HG02642 (cell line): ENCODE results near the gene SPATA2L.
A peak's percentile ranks its signal among the peaks of the same experiment; 100 is the strongest.
"Not testable (repeated sequence)": the region's sequence is repeated elsewhere in the genome, so short reads cannot be mapped to it uniquely, and the experiment has no call there.

Source experiments
- ATAC-seq: cut with Tn5 transposase; IDR thresholded peaks from one replicate; pipeline ENCODE4 v1.9.1; 2021; ENCODE audit warnings: mild to moderate bottlenecking; ENCODE audit not compliant: unreplicated experiment, poor library complexity

The SPATA2L gene

DNA sequence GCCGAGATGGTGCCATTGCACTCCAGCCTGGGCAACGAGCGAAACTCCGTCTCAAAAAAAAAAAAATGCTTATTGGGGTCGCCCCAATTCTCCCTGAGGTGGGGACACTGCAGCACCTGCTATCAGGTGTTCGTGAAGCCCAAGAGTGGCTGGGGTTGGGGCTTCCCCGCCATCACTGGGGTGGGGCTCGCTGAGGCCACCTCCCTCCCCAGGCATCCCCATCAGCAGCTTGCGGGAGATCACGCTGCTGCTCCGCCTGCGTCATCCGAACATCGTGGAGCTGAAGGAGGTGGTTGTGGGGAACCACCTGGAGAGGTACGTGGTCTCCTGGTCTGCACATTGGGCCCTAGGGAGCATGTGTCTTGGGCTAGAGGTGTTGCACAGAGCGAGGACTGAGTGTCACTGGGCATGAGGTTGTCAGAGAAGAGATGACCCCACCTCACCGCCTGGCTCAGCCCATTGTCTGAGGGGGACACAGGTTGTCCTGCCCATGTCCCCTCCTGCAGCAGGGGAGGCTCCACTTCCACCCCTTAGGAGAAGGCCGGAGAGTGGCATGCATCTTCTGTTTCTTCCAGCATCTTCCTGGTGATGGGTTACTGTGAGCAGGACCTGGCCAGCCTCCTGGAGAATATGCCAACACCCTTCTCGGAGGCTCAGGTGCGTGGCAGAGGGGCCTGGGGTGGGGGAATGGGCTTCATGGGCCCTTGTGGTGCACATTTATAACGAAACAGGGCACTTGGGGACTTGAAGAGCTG is 10.1 kb downstream of the SPATA2L start:
- ATAC-seq: no peak

DNA sequence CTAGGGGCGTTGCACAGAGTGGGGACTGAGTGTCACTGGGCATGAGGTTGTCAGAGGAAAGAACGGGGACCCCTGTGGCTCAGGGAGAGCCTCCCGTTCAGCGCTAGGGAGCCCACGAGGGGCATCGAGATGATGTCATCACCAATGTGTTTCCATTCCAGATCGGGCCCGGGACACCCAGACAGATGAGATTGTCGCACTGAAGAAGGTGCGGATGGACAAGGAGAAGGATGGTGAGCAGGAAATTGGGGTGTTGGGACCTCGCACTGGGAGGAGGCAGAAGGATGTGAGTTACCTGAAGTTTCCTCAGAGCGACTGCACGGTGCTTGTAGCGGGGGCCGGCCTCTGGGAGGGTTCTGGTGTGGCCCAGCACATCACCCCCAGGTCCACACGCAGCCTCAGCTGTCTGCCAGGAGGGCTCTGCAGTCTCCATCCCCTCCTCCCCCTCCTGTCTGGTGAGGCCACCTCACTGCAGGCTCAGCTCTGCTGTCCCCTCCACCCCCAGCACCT is 11.1 kb downstream of the SPATA2L start:
- no peak for ATAC-seq

DNA sequence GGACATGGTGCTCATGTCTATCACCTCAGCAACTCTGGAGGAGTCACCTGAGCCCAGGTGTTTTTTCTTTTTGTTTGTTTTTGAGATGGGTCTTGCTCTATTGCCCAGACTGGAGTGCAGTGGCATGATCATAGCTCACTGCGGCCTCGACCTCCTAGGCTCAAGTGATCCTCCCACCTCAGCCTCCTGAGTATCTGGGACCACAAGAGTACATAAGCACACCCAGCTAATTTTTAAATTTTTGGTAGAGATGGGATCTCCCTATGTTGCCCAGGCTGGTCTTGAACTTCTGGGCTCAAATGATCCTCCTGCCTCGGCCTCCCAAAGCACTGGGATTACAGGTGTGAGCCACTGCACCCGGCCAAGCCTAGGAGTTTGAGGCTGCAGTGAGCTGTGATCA is 11.9 kb downstream of the SPATA2L start:
- ATAC-seq: not testable (repeated sequence)

DNA sequence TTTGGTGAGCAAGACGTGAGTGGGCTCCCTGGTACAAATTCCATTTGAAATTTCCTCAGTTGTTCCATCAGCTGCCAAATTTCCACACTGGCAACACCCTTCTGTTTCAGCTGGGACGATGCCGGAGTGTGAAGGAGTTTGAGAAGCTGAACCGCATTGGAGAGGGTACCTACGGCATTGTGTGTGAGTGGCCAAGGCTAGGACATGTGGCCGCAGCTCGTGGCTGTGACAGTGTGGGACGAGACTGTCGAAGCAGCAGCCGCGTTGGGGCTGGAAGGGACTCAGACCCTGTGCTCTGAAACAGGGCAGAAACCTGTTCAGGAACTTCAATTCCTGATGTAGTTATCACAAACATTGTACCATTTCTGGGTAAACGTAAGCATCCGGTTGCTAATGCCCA is 12.4 kb downstream of the SPATA2L start:
- no peak for ATAC-seq

DNA sequence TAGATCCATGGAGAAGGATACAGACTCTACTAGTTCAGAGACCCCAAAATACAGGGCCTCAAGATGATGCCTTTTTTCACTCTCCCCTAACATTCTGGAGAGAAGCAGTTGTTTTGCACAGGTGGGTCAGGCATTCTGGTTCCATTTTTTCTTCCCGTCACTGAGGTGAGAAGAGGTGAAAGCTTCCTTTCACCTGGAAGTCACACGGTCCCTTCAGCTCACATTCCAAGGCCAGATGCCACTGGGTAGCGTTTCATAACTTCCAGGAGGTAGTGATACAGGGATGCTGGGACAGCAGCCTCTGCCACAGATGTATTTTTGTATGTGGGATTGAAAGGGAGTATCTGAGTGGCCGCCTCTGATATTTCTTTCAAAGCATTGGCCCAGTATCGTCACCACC is 13.1 kb downstream of the SPATA2L start:
- no peak for ATAC-seq

DNA sequence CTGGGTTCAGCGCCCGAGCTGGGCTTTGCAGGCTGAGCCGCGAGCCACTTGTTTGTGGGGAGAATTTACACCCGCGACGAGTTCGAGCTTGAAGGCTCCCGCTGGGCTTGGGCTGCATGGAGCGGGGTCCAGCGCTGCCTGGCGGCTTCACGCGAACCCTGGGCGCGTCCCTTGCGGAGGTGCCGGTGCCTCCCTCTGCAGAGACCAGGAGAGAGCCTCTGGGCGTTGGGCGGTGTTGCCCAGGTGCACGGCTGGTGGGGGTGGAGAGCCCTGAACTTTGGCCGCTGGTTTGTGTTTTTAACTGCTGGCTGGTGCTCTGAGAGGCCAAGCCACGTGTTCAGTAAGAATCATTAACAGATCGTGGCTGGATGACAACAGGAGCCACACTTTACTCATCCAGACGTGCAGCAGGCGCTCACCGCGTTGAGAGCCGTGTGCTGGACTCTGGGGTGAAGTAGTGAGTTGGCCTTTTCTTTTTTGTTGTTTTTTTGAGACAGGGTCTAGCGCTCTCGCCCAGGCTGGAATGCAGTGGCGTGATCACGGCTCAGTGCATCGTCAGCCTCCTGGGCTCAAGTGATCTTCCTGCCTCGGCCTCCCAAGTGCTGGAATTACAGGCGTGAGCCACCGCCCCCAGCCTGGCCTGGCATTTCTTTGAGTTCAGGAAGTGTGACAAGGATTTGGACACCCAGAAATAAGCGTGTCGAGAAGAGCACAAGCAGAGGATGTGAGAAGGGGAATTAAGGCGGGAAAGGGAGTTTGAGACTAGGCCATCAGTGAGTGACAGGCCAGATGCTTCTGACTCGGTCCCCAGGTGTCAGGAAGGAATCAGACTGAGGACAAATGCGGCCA is 14.2 kb downstream of the SPATA2L start:
- ATAC-seq: peak; percentile 42

DNA sequence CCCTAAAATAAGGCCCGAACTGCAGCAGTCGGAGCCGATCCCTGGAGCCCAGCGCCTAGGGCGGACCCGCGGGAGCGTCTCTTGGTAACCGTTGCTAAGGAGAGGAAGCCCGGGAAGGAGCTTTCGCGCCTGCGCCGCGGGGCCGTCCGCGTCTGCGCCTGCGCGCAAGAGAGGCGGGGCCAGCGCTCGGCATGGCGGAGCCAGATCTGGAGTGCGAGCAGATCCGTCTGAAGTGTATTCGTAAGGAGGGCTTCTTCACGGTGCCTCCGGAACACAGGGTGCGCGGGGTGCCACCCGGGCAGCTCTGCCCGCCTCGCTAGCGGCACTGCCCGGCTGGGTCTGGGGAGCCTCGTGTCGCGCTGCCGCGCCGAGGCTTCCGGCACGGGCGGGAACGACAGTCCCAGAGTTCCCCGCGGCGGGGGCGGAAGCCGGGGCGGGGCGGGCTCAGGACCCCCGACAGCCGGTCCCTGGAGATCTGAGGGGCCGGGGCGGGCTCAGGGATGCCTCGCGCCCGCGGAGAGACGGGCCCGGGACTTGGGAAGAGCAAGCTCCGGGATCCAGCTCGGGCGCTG is 14.9 kb downstream of the SPATA2L start, which contains the start of gene CDK10:
TSS of gene CDK10 (plus strand) at position 170 of the 572 bp plus-strand sequence. CDS start at position 192, 22 bp downstream.
- peak; percentile 90 for ATAC-seq

DNA sequence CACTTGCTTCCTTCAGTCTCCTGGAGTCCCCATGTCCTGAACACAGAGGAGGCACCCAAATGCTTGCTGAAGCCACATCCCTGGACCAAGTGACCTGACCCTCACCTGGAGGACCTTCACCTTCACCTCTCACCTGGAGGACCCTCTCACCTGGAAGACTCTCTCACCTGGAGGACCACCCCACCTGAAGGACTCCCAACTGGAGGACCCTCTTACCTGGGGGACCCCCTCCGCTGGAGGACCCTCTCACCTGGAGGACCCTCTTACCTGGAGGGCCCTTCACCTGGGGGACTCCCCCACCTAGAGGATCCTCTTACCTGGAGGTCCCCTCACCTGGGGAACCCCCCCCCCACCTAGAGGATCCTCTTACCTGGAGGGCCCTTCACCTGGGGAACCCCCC is 15.6 kb downstream of the SPATA2L start:
- ATAC-seq: no peak

DNA sequence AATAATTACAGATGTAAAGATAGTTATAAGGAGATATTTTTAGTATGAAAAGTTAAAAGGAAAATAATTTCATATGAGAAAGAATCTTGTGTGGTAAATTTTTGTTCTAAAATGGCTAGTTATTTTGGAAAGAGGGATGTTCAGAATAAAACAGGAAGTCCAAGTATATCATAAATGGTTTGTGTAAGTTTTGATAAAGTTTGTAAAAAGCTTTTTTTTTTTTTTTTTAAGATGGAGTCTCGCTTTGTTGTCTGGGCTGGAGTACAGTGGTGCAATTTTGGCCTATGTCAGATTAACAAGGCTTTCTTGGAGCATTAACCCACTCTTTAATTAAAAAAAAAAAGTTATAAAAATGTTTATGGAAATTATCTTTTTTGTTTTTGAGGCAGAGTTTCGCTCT is 23.2 kb downstream of the SPATA2L start:
- ATAC-seq: no peak

DNA sequence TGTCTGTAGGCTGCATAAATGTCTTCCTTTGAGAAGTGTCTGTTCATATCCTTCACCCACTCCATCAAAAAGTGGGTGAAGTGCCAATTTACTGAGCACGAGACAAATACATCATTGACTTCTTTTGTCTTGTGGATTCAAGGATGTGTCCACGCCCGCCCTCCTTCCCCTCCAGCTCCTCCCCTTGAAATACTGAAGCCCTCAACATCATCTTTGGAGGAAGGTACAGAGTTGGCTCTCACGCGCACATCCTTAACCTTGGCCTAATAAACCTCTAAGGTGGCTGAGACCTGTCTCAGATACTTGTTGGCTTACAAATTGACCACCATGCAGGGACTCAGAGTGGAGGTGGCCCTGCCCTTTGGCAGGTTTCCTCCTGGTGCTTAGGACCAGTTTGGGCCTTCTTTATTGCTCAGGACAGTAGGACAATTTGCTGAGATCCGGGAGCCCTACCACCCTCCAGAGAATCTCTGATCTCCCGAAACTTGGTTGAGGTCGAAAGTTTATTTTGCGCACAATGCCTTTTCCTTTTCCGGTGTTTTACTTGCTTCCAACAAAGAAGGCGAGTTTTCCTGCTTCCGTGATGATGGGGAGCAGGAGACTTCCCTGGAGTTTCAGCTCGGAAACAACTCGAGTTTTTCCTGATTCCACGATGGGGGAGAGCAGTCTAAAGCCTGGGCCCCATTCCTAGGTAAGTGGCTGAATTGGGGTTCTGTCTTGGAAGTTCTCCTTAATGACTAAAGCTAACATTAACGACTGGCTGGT is 29.1 kb downstream of the SPATA2L start:
- no peak for ATAC-seq

DNA sequence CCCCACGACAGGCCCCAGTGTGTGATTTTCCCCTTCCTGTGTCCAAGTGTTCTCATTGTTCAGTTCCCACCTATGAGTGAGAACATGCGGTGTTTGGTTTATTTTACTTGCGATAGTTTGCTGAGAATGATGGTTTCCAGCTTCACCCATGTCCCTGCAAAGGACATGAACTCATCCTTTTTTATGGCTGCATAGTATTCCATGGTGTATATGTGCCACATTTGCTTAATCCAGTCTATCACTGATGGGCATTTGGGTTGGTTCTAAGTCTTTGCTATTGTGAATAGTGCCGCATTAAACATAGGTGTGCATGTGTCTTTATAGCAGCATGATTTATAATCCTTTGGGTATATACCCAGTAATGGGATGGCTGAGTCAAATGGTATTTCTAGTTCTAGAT is 29.9 kb downstream of the SPATA2L start:
- ATAC-seq: not testable (repeated sequence)

DNA sequence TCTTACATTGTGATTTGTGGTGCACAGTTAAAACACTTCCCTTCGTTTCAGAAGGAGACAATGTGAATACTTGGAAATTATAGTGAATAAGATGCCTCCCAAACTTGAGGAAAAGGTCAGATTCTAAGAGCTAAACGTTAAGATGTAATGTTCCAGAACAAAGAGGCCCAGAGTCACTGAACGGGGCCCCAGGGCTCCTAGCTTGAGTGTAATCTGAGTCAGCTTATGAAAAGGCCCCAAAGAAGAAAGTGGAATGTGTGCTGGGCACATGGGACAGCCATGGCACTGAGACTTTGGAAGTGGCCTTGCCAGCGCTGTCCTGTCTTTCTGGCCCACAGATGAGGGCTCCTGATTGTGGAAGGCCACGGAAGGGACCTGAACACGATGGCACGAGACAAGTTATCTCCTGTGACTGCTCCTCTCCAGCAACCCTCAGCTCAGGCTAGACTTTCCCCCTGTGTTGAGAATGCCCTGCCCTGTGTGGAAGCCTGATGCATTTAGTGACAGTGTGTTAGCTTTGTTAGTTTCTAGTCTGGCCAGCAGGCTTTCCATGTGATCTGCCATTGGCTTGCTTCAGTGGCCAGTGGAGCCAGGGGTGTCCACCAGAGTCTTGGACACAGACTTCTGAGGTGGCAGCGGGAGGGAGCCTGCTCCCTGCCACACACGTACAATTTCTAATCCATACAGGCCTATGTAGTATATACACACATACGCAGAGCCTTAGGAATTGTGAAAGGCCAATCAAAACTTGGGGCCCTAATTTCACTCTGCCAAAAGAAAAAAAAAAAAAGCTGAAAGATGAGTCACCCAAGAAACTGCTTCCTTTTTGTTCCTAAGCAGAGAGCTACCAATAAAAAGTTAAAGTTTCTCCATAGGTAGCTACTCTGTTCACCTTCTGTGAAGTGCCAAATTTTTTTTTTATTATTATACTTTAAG is 30.7 kb downstream of the SPATA2L start:
- ATAC-seq: no peak

DNA sequence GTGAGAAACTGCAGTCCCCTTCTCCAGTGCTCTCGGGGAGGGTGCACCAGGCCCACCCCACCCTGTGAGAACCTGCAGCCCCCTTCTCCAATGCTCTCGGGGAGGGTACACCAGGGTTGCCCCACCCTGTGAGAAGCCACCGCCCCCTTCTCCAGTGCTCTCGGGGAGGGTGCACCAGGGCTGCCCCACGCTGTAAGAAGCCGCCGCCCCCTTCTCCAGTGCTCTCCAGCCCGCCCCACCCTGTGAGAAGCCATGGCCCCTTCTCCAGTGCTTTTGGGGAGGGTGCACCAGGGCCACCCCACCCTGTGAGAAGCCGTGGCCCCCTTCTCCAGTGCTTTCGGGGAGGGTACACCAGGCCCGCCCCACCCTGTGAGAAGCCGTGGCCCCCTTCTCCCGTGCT is 31.8 kb downstream of the SPATA2L start:
- no peak for ATAC-seq

DNA sequence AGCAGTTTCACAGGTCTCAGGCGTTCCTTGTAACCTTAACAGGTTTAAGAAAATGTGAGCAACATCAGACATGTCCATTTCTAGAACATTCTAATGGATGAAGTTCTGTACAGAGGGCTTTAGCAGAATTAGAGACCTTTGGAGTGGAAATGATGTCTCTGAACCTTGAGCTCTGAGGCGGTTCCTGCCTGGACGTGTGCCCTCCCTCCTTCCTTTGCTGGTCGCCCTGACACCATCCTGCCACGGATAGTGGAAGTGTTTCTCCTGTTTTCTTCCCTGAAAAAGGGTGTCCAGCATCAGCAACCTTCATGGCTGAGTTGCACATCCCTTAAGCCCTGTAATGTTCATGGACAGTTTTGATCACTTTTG is 32.7 kb downstream of the SPATA2L start:
- no peak for ATAC-seq

DNA sequence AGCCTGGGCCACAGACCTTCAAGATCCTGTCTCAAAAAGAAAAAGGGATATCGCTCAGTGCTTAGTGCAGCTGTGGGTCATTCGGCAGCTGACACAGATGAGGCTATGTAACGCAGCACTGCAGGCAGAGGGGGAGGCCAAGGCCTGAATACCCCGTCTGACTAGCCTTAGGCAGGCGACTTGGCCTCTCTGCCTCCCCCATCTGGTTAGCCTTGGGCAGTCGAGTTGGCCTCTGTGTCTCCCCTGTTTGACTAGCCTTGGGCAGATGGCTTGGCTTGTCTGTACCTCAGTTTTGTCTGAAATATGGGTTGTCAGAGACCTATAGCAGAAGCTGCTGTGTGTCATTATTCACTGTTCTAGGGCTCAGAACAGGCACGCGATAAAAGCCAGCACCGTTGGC is 33.9 kb downstream of the SPATA2L start:
- no peak for ATAC-seq

DNA sequence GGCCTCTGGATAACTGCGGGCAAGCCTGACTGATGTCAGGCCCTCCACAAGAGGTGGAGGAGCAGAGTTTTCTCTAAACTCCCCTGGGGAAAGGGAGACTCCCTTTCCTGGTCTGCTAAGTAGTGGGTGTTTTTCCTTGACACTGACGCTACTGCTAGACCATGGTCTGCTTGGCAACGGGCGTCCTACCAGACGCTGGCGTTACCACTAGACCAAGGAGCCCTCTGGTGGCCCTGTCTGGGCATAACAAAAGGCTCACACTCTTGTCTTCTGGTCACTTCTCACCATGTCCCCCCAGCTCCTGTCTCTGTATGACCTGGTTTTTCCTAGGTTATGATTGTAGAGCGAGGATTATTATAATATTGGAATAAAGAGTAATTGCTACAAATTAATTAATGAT is 34.5 kb downstream of the SPATA2L start:
- ATAC-seq: not testable (repeated sequence)

DNA sequence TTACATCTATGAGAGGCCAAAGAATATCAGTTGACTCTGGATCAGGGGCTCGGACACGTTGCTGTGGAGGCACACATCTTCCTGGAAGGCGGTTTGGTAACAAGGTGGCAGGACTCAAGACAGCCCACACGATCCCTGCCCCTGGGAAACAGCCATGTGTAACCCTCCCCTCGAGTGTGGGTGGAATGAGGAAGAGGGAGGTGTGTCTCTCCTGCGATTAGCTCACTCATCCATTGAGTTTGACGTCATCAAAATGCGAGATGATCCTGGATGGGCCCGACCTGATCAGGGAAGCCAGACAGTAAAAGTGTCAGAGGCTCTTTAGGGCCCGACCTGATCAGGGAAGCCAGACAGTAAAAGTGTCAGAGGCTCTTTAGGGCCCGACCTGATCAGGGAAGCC is 37.3 kb downstream of the SPATA2L start:
- not testable (repeated sequence) for ATAC-seq

DNA sequence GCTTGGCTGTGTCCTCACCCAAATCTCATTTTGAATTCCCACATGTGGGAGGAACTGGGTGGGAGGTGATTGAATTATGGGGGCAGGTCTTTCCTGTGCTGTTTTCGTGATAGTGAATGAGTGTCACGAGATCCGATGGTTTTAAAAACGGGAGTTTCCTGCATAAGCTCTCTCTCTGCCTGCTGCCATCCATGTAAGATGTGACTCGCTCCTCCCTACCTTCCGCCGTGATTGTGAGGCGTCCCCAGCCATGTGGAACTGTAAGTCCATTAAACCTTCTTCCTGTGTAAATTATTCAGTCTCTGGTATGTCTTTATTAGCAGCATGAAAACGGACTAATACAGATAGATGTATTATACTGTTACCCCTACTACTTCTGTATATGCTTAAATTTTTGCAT is 40.3 kb downstream of the SPATA2L start:
- ATAC-seq: no peak

DNA sequence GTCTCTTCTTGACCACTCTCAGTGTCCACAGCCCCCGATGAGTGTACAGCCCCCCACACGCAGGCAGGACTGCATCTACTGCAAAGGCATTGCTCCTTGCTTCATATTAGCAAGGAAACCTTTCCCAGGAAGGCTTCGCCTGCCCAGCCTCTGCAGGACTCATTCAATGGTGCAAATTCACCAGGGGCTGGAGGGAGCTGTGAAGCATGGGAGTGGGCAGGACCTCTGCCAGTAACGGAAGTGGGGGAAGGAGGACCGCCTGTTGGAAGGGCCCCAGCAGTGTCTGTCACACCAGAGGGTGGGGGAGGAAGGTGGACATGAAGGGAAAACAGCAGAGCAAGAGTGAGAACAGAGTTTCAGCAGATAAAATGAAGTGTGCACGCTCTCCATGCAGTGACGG is 41.4 kb downstream of the SPATA2L start:
- ATAC-seq: no peak
